H1 (cell line): Measurements from ENCODE around the gene PRR16. TPM values are rescaled to one million over a fixed set of nuclear protein-coding genes. Genes with fewer than 3 reads are reported as not detected.

ENCODE experiments used
- CTCF ChIA-PET: fragments of 300-600 bp; sonication (Branson Sonifier 250); formaldehyde crosslinking; loops from one replicate; lab custom pipeline; 2021; ENCODE audit not compliant: partially characterized antibody; lab: Charles Lee
- POLR2A ChIA-PET: fragments of 300-600 bp; sonication (Branson Sonifier 250); formaldehyde crosslinking; loops from one replicate; lab custom pipeline; 2021; ENCODE audit warnings: inconsistent platforms; ENCODE audit not compliant: partially characterized antibody; lab: Charles Lee
- DNase-seq, 2 experiments: peaks; one replicate each; pipeline versions ENCODE4 v3.0.0 to v3.0.0-alpha.2; 2010 to 2022; ENCODE audit warnings: low spot score in 2 of 2, low read depth in 1 of 2, mixed read lengths in 1 of 2
- FAIRE-seq: peaks from 2 replicates; lab custom pipeline; 2011; peaks lifted over from hg19 to GRCh38; lab: Jason Lieb, UNC
- H2AFZ ChIP-seq: 2 replicates; pipeline ENCODE4 v1.8.1; 2012; ENCODE audit warnings: low read length, inconsistent platforms
- H2AK5ac ChIP-seq: 2 replicates; pipeline ENCODE4 v1.6.1; 2013; ENCODE audit warnings: low read depth, low read length
- H2BK120ac ChIP-seq: replicated peaks from 2 replicates; pipeline ENCODE3; 2013; ENCODE audit warnings: low read depth, low read length, inconsistent platforms
- H2BK12ac ChIP-seq: 2 replicates; pipeline ENCODE4 v1.6.1; 2013; ENCODE audit warnings: low read depth, low read length
- H2BK15ac ChIP-seq: 2 replicates; pipeline ENCODE4 v1.6.1; 2013; ENCODE audit warnings: low read length
- H2BK20ac ChIP-seq: 2 replicates; pipeline ENCODE4 v1.6.1; 2013; ENCODE audit warnings: low read length
- H2BK5ac ChIP-seq: 2 replicates; pipeline ENCODE4 v1.6.1; 2013; ENCODE audit warnings: low read depth, low read length
- H3K14ac ChIP-seq: 2 replicates; pipeline ENCODE4 v1.6.1; 2013; ENCODE audit warnings: inconsistent platforms; ENCODE audit not compliant: insufficient read length
- H3K18ac ChIP-seq: 2 replicates; pipeline ENCODE4 v1.6.1; 2013; ENCODE audit warnings: low read length; ENCODE audit errors: extremely low read depth
- H3K23ac ChIP-seq: 2 replicates; pipeline ENCODE4 v1.6.1; 2013; ENCODE audit warnings: inconsistent platforms; ENCODE audit not compliant: insufficient read length
- H3K23me2 ChIP-seq: 2 replicates; pipeline ENCODE4 v1.6.1; 2013; ENCODE audit warnings: low read depth, low read length
- H3K27ac ChIP-seq: 2 replicates; pipeline ENCODE4 v1.6.1; 2011; ENCODE audit warnings: low read depth, low read length, inconsistent platforms
- H3K27me3 ChIP-seq, 4 experiments: replicated peaks in 1 of 4; 1 replicate in 1 of 4; 2 replicates in 3 of 4; pipeline versions ENCODE4 v1.6.1 to v1.8.1; 2011 to 2013; ENCODE audit warnings: low read length in 3 of 4, mild to moderate bottlenecking in 3 of 4, inconsistent platforms in 2 of 4, mixed read lengths in 2 of 4, moderate library complexity in 1 of 4; ENCODE audit not compliant: control insufficient read depth in 3 of 4, insufficient read depth in 3 of 4; ENCODE audit errors: extremely low read depth in 1 of 4
- H3K36me3 ChIP-seq, 4 experiments: 2 replicates each; pipeline versions ENCODE4 v1.6.1 to v1.8.1; 2011 to 2013; ENCODE audit warnings: mild to moderate bottlenecking in 4 of 4, low read length in 3 of 4, moderate library complexity in 2 of 4, control low read depth in 1 of 4, inconsistent platforms in 1 of 4; ENCODE audit not compliant: insufficient read depth in 4 of 4, control insufficient read depth in 2 of 4
- H3K4ac ChIP-seq: replicated peaks from 2 replicates; pipeline ENCODE3; 2013; ENCODE audit warnings: low read length, low read depth, mixed read lengths, inconsistent platforms; ENCODE audit not compliant: insufficient read length
- H3K4me1 ChIP-seq, 4 experiments: replicated peaks in 1 of 4; 1 replicate in 1 of 4; 2 replicates in 3 of 4; pipeline versions ENCODE4 v1.6.1 to v1.8.1; 2011 to 2013; ENCODE audit warnings: low read length in 3 of 4, inconsistent platforms in 2 of 4, mixed read lengths in 1 of 4; ENCODE audit not compliant: insufficient read depth in 4 of 4, control insufficient read depth in 3 of 4
- H3K4me2 ChIP-seq, 2 experiments: 2 replicates each; pipeline versions ENCODE4 v1.6.1 to v1.8.1; 2011 to 2013; ENCODE audit warnings: low read depth in 2 of 2, low read length in 2 of 2, control low read depth in 1 of 2, inconsistent platforms in 1 of 2, mild to moderate bottlenecking in 1 of 2; ENCODE audit not compliant: insufficient read depth in 1 of 2
- H3K4me3 ChIP-seq, 4 experiments: fragments of 200-600, 300-600 bp in 1 of 4; sonication (generic), shearing (Covaris generic), sonication (Bioruptor Twin) in 1 of 4; 2 replicates each; pipeline versions ENCODE4 v1.5.1 to v1.8.1; 2011 to 2016; ENCODE audit warnings: low read length in 4 of 4, low read depth in 3 of 4, control low read depth in 2 of 4, inconsistent platforms in 2 of 4, mild to moderate bottlenecking in 2 of 4, mixed read lengths in 1 of 4, moderate library complexity in 1 of 4; ENCODE audit not compliant: insufficient read depth in 2 of 4; ENCODE audit errors: extremely low read depth in 1 of 4
- H3K56ac ChIP-seq: replicated peaks from 2 replicates; pipeline ENCODE3; 2013; ENCODE audit warnings: low read depth, mild to moderate bottlenecking, mixed read lengths, low read length, inconsistent platforms; ENCODE audit not compliant: insufficient read length
- H3K79me1 ChIP-seq: 2 replicates; pipeline ENCODE4 v1.6.1; 2013; ENCODE audit warnings: low read depth, low read length, control low read depth
- H3K79me2 ChIP-seq, 2 experiments: 2 replicates each; pipeline versions ENCODE4 v1.6.1 to v1.8.1; 2012 to 2013; ENCODE audit warnings: low read length in 2 of 2, mild to moderate bottlenecking in 2 of 2, inconsistent platforms in 1 of 2; ENCODE audit not compliant: insufficient read depth in 2 of 2, control insufficient read depth in 1 of 2
- H3K9ac ChIP-seq, 4 experiments: replicated peaks in 1 of 4; 1 replicate in 1 of 4; 2 replicates in 3 of 4; pipeline versions ENCODE4 v1.6.1 to v1.8.1; 2011 to 2013; ENCODE audit warnings: low read depth in 3 of 4, low read length in 3 of 4, control low read depth in 2 of 4, mild to moderate bottlenecking in 2 of 4, moderate library complexity in 2 of 4, inconsistent platforms in 1 of 4; ENCODE audit errors: extremely low read depth in 1 of 4
- H3K9me3 ChIP-seq, 2 experiments: 2 replicates each; pipeline versions ENCODE4 v1.6.1 to v1.8.1; 2012 to 2013; ENCODE audit warnings: mild to moderate bottlenecking in 2 of 2, moderate library complexity in 2 of 2, control low read depth in 1 of 2, inconsistent platforms in 1 of 2, low read depth in 1 of 2, low read length in 1 of 2, mixed read lengths in 1 of 2; ENCODE audit not compliant: insufficient read depth in 2 of 2
- H4K20me1 ChIP-seq, 2 experiments: replicated peaks in 1 of 2; 2 replicates each; pipeline versions ENCODE3 to v1.8.1; 2011 to 2013; ENCODE audit warnings: inconsistent platforms in 2 of 2, low read length in 2 of 2, mild to moderate bottlenecking in 1 of 2; ENCODE audit not compliant: insufficient read depth in 2 of 2, control insufficient read depth in 1 of 2
- H4K5ac ChIP-seq: 2 replicates; pipeline ENCODE4 v1.6.1; 2013; ENCODE audit warnings: low read length, low read depth, mixed read lengths, inconsistent platforms; ENCODE audit not compliant: insufficient read length
- H4K8ac ChIP-seq: 2 replicates; pipeline ENCODE4 v1.8.0; 2013; ENCODE audit warnings: mild to moderate bottlenecking, moderate library complexity, low read length, inconsistent platforms; ENCODE audit not compliant: insufficient read depth; ENCODE audit errors: extremely low read depth
- H4K91ac ChIP-seq: replicated peaks from 2 replicates; pipeline ENCODE3; 2013; ENCODE audit warnings: low read length, mixed read lengths, inconsistent platforms; ENCODE audit not compliant: insufficient read length
- BCL11A ChIP-seq, 2 experiments: IDR thresholded peaks; one replicate each; pipeline ENCODE4 v1.6.1; 2011; ENCODE audit warnings: low read depth in 2 of 2, low read length in 2 of 2, mild to moderate bottlenecking in 2 of 2
- CHD1 ChIP-seq: IDR thresholded peaks from 2 replicates; pipeline ENCODE4 v1.6.1; 2012; ENCODE audit warnings: low read depth, low read length, improper control_type of control experiment
- CTBP2 ChIP-seq: IDR thresholded peaks from 2 replicates; pipeline ENCODE4 v1.7.0; 2011; ENCODE audit warnings: borderline replicate concordance, mild to moderate bottlenecking, moderate library complexity, mixed read lengths, low read length; ENCODE audit not compliant: insufficient read depth, insufficient read length
- FOSL1 ChIP-seq: IDR thresholded peaks from 2 replicates; pipeline ENCODE4 v1.6.1; 2011; ENCODE audit warnings: mild to moderate bottlenecking, low read depth, low read length, moderate library complexity; ENCODE audit not compliant: insufficient read depth
- JUND ChIP-seq: IDR thresholded peaks from 2 replicates; pipeline ENCODE4 v1.6.1; 2011; ENCODE audit warnings: mild to moderate bottlenecking, improper control_type of control experiment, low read length
- POLR2AphosphoS5 ChIP-seq: IDR thresholded peaks from 2 replicates; pipeline ENCODE4 v1.6.1; 2011; ENCODE audit warnings: low read depth, low read length
- RFX5 ChIP-seq: IDR thresholded peaks from 2 replicates; pipeline ENCODE4 v1.6.1; 2011; ENCODE audit warnings: low read depth, low read length, improper control_type of control experiment, borderline replicate concordance
- SAP30 ChIP-seq: fragments of 300-600 bp; sonication (generic); IDR thresholded peaks from 2 replicates; pipeline ENCODE4 v1.7.1; 2012; ENCODE audit warnings: low read length, moderate library complexity, mild to moderate bottlenecking, inconsistent platforms; ENCODE audit not compliant: insufficient read depth, insufficient replicate concordance
- SIX5 ChIP-seq: IDR thresholded peaks from 2 replicates; pipeline ENCODE4 v1.6.1; 2011; ENCODE audit warnings: mild to moderate bottlenecking, low read depth, low read length
- SP1 ChIP-seq: IDR thresholded peaks from 2 replicates; pipeline ENCODE4 v1.6.1; 2011; ENCODE audit warnings: low read depth, low read length
- SP4 ChIP-seq: IDR thresholded peaks from 2 replicates; pipeline ENCODE4 v1.6.1; 2012; ENCODE audit warnings: low read length, inconsistent platforms
- SUZ12 ChIP-seq: fragments of 200-600 bp; sonication (generic); IDR thresholded peaks from 2 replicates; pipeline ENCODE4 v1.6.1; 2012; ENCODE audit warnings: mild to moderate bottlenecking, inconsistent platforms, low read length, moderate library complexity, mixed read lengths
- TCF12 ChIP-seq: IDR thresholded peaks from 2 replicates; pipeline ENCODE4 v1.6.1; 2011; ENCODE audit warnings: low read depth, mild to moderate bottlenecking, low read length
- ZNF274 ChIP-seq: IDR thresholded peaks from 2 replicates; pipeline ENCODE4 v1.7.0; 2012; ENCODE audit warnings: low read length, borderline replicate concordance; ENCODE audit errors: extremely low read depth
- polyA plus RNA-seq, 7 experiments: library from polyadenylated mRNA; depleted of rRNA in 3 of 7; stranded (reverse) in 5 of 7; unstranded in 2 of 7; fragments of >200 nt in 5 of 7; fragments of 200-250 nt in 2 of 7; gene quantifications; 1 replicate in 5 of 7; 2 replicates in 1 of 7; 4 replicates in 1 of 7; pipeline versions ENCODE4 v1.2.1 to v1.2.3, GENCODE V29; 2011 to 2013; ENCODE audit warnings: missing spikeins in 2 of 7, mixed read lengths in 2 of 7
- total RNA-seq: library from RNA; stranded (reverse); fragmentation: NEBNext Ultra II Directional; extraction: Animal tissue kit (Norgen Biotek cat#: 25700); gene quantifications from 2 replicates; pipeline ENCODE4 v1.2.1, GENCODE V29; 2021
- TF ChIP-seq, protein P1 (sequence below): IDR thresholded peaks from 2 replicates; pipeline ENCODE4 v1.6.1; 2011; ENCODE audit warnings: low read length, improper control_type of control experiment

Gene PRR16
- total and polyA plus RNA-seq, 2 of the 8 experiments (the other 6 are each of a cell fraction or from before 2014, with no cell fraction given): 0.73 to 1.6 TPM

DNA sequence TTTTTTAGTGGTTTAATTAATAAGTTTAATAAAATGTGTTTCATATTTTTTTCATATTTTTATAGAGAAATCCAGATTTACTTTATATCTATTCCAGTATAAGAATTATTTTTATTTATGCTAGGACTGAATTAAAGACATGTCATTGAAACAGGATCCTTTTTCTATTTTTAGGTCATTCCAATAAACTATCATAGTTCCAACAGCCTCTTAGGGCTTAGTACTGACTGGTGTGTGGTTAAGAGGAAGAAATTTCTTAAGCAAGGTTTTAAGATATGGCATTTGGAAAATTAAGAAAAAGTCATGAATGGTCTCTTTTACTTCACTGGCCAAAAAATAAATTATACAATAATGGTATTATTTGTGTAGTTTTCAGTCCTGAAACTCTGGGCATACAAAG, 31.2 kb upstream of the PRR16 start:
- H3K9me3 ChIP-seq: no peaks in the 10 kb centered on the region
- H3K56ac ChIP-seq: no peak overlapping the region
- H3K14ac ChIP-seq: no peak overlapping the region
- H4K91ac ChIP-seq: no peak overlapping the region
- no peaks in the 10 kb centered on the region for H3K79me2 ChIP-seq
- H3K27me3 ChIP-seq: no peaks in the 10 kb centered on the region
- no peak overlapping the region for H4K8ac ChIP-seq
- H3K4me1 ChIP-seq: no peaks in the 10 kb centered on the region
- H3K9ac ChIP-seq: no peak overlapping the region
- no peak overlapping the region for H2AFZ ChIP-seq
- no peak overlapping the region for H3K18ac ChIP-seq
- no peak overlapping the region for H2BK5ac ChIP-seq
- FAIRE-seq: no peak
- no peak overlapping the region for H2BK20ac ChIP-seq
- no peaks in the 10 kb centered on the region for H3K36me3 ChIP-seq
- H3K4me2 ChIP-seq: no peak overlapping the region
- H3K4ac ChIP-seq: no peak overlapping the region
- H2AK5ac ChIP-seq: no peak overlapping the region
- H3K23me2 ChIP-seq: no peaks in the 10 kb centered on the region
- H2BK120ac ChIP-seq: no peak overlapping the region
- H4K5ac ChIP-seq: no peak overlapping the region
- H3K79me1 ChIP-seq: no peaks in the 10 kb centered on the region
- H3K4me3 ChIP-seq: no peak overlapping the region
- no peak overlapping the region for H2BK15ac ChIP-seq
- no peaks in the 10 kb centered on the region for H4K20me1 ChIP-seq
- ChIA-PET POLR2A (no interaction called here), CTCF (no interaction called here)
- DNase-seq: no peak
- no peak overlapping the region for H3K23ac ChIP-seq
- H3K27ac ChIP-seq: no peak overlapping the region
- no peak overlapping the region for H2BK12ac ChIP-seq
- TF ChIP-seq BCL11A (IDR thresholded peaks at IDR 0.05; ENCODE audit: low read depth in 2 of 2, low read length in 2 of 2) (no peak), SP1 (no peak), POLR2AphosphoS5 (no peak), SAP30 (no peak), JUND (no peak), SUZ12 (no peak), RFX5 (no peak), TCF12 (no peak), FOSL1 (no peak), SIX5 (no peak), SP4 (no peak), CTBP2 (no peak), CHD1 (no peak), ZNF274 (no peak)
- TF ChIP-seq, protein P1, sequence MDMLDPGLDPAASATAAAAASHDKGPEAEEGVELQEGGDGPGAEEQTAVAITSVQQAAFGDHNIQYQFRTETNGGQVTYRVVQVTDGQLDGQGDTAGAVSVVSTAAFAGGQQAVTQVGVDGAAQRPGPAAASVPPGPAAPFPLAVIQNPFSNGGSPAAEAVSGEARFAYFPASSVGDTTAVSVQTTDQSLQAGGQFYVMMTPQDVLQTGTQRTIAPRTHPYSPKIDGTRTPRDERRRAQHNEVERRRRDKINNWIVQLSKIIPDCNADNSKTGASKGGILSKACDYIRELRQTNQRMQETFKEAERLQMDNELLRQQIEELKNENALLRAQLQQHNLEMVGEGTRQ: no peak
